Measurements from ENCODE around the gene MAGEC3.
"Not testable (repeated sequence)": the region's sequence is repeated elsewhere in the genome, so short reads cannot be mapped to it uniquely, and the experiment has no call there.

Gene MAGEC3

GRCh38 chrX:141838016-141838415 is at the start of gene MAGEC3:
Gene MAGEC3, plus strand, starts transcription at chrX:141838316. Its CDS starts 0 bp downstream, at chrX:141838316.
- no peak for DNase-seq

GRCh38 chrX:141791856-141792255 is 46.3 kb upstream of the MAGEC3 start:
- no peak for DNase-seq

GRCh38 chrX:141811438-141811837 is 26.7 kb upstream of the MAGEC3 start:
- DNase-seq: no peak

- DNase-seq: no peak
These were observed 23.8 kb upstream of the MAGEC3 start for GRCh38 chrX:141814213-141814857.

- DNase-seq: no peak
These were observed 22.2 kb upstream of the MAGEC3 start for GRCh38 chrX:141815904-141816303.

- no peak for DNase-seq
These were observed 5.9 kb upstream of the MAGEC3 start for GRCh38 chrX:141832247-141832646.

- no peak for DNase-seq
These were observed 1.7 kb downstream of the MAGEC3 start for GRCh38 chrX:141839856-141840255.

- DNase-seq: no peak
These were observed 19.4 kb downstream of the MAGEC3 start for GRCh38 chrX:141857479-141857878.

- no peak for DNase-seq
These were observed 41.5 kb downstream of the MAGEC3 start for GRCh38 chrX:141879616-141880015.

GRCh38 chrX:141888811-141889210 is 50.7 kb downstream of the MAGEC3 start:
- not testable (repeated sequence) for DNase-seq

GRCh38 chrX:141894733-141895132 is 56.6 kb downstream of the MAGEC3 start:
- no peak for DNase-seq

GRCh38 chrX:141897690-141898089 is 59.6 kb downstream of the MAGEC3 start:
- DNase-seq: no peak

GRCh38 chrX:141902366-141902765 is 64.2 kb downstream of the MAGEC3 start:
- no peak for DNase-seq

GRCh38 chrX:141903400-141904155 is 65.5 kb downstream of the MAGEC3 start, which contains the start of gene MAGEC1:
Gene MAGEC1, plus strand, starts transcription at chrX:141903894. Its CDS starts 1,179 bp downstream, at chrX:141905073.
- no peak for DNase-seq

- DNase-seq: no peak
These were observed 66.1 kb downstream of the MAGEC3 start for GRCh38 chrX:141904262-141904661.

GRCh38 chrX:141917801-141918200 is 79.7 kb downstream of the MAGEC3 start:
- DNase-seq: no peak

- DNase-seq: no peak
These were observed 86.2 kb downstream of the MAGEC3 start for GRCh38 chrX:141924293-141924692.

GRCh38 chrX:141928432-141928831 is 90.3 kb downstream of the MAGEC3 start:
- DNase-seq: no peak

GRCh38 chrX:141934059-141934641 is 96.0 kb downstream of the MAGEC3 start:
- no peak for DNase-seq

GRCh38 chrX:141935645-141936044 is 97.5 kb downstream of the MAGEC3 start:
- no peak for DNase-seq

GRCh38 chrX:141936080-141936479 is 98.0 kb downstream of the MAGEC3 start:
- DNase-seq: no peak

- no peak for DNase-seq
These were observed 103.1 kb downstream of the MAGEC3 start for GRCh38 chrX:141941234-141941633.

GRCh38 chrX:141945426-141945825 is 107.3 kb downstream of the MAGEC3 start:
- no peak for DNase-seq

GRCh38 chrX:141947350-141947749 is 109.2 kb downstream of the MAGEC3 start:
- DNase-seq: no peak

All from NCI-H1436 (cell line).